ENCODE results near the gene FHIT.

DNA sequence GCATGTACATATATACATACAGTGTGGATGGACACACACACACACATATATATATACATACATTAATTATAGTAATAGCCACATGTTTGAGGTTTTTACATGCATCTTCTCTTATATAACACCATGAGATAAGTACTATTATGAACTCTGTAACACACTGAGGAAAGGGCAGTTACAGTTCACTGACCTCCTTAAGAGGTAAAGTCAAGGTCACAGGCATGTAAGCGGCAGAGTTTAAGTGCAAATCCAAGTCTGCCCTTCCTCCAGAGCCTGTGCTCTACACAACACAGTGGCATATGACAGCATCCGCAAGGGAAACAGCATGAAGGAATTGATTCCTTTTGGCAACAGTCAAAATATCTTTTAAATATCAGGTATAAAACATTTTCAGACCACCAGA lies 26.4 kb downstream of the FHIT start:
- TF ChIP-seq, protein P1, sequence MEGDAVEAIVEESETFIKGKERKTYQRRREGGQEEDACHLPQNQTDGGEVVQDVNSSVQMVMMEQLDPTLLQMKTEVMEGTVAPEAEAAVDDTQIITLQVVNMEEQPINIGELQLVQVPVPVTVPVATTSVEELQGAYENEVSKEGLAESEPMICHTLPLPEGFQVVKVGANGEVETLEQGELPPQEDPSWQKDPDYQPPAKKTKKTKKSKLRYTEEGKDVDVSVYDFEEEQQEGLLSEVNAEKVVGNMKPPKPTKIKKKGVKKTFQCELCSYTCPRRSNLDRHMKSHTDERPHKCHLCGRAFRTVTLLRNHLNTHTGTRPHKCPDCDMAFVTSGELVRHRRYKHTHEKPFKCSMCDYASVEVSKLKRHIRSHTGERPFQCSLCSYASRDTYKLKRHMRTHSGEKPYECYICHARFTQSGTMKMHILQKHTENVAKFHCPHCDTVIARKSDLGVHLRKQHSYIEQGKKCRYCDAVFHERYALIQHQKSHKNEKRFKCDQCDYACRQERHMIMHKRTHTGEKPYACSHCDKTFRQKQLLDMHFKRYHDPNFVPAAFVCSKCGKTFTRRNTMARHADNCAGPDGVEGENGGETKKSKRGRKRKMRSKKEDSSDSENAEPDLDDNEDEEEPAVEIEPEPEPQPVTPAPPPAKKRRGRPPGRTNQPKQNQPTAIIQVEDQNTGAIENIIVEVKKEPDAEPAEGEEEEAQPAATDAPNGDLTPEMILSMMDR (conservative IDR thresholded peaks at IDR 0.05; ENCODE audit: low read depth, low read length): no peak
- no peak for TF ChIP-seq POLR2A (IDR thresholded peaks at IDR 0.05; ENCODE audit: low read depth, low read length)
- no peak for TF ChIP-seq CEBPB (IDR thresholded peaks at IDR 0.05; ENCODE audit: low read depth, low read length)
- TF ChIP-seq MXI1 (IDR thresholded peaks at IDR 0.05; ENCODE audit: borderline replicate concordance, low read depth, low read length): no peak
- TF ChIP-seq RFX5 (IDR thresholded peaks at IDR 0.05; ENCODE audit: low read depth, low read length): no peak
- TF ChIP-seq MAZ (IDR thresholded peaks at IDR 0.05; ENCODE audit: borderline replicate concordance, low read depth, low read length): no peak
- no peak for TF ChIP-seq RCOR1 (IDR thresholded peaks at IDR 0.05; ENCODE audit: insufficient replicate concordance, low read length)
- no peak for TF ChIP-seq CHD1 (IDR thresholded peaks at IDR 0.05; ENCODE audit: low read depth, low read length)
- no peak for TF ChIP-seq MAFK (IDR thresholded peaks at IDR 0.05; ENCODE audit: low read depth, low read length)
